ENCODE results near the gene COQ8B.

- no peak for TF ChIP-seq CTCF (IDR thresholded peaks at IDR 0.05; ENCODE audit: insufficient read depth, low read depth, low read length)
- no peak for TF ChIP-seq EZH2 (IDR thresholded peaks at IDR 0.05; ENCODE audit: insufficient read depth, low read length)
Measured at GRCh38 chr19:40740747-40741146, 24.1 kb upstream of the COQ8B start.

Data from astrocyte (in vitro differentiated cells and primary cell).